GM18502 (cell line): ENCODE measurements around the gene TMEM248.
"Not testable (repeated sequence)": the region's sequence is repeated elsewhere in the genome, so short reads cannot be mapped to it uniquely, and the experiment has no call there.

Experiments
- ATAC-seq: cut with Tn5 transposase; IDR thresholded peaks from one replicate; pipeline ENCODE4 v1.9.1; 2021; ENCODE audit warnings: mild to moderate bottlenecking; ENCODE audit not compliant: unreplicated experiment, poor library complexity

TMEM248 gene

GRCh38 chr7:66907731-66908130, 13.3 kb upstream of the TMEM248 start:
- no peak for ATAC-seq

DNA sequence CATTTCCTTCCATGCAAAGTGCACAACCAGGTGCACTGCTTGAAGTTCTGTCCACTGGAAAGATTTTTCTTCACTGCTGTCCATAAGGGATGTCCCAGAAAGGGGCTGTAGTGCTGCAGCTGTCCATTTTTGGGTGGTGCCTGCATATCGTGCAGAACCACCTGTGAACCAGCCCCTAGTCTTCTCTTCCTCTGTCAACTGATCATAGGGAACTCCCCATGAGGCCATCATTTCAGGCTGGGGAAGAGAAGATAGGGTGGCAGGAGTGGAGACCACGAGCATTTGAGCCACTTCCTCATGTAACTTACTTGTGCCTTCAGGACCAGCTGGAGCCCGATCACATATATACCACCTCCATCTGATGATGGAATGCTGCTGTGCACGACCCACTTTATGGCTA, 12.4 kb upstream of the TMEM248 start:
- not testable (repeated sequence) for ATAC-seq

GRCh38 chr7:66910789-66911188, 10.2 kb upstream of the TMEM248 start:
- no peak for ATAC-seq

GRCh38 chr7:66911191-66911590, 9.8 kb upstream of the TMEM248 start:
- not testable (repeated sequence) for ATAC-seq

GRCh38 chr7:66912195-66912594, 8.8 kb upstream of the TMEM248 start:
- ATAC-seq = no peak

GRCh38 chr7:66913118-66914037, 7.6 kb upstream of the TMEM248 start:
- ATAC-seq = no peak

DNA sequence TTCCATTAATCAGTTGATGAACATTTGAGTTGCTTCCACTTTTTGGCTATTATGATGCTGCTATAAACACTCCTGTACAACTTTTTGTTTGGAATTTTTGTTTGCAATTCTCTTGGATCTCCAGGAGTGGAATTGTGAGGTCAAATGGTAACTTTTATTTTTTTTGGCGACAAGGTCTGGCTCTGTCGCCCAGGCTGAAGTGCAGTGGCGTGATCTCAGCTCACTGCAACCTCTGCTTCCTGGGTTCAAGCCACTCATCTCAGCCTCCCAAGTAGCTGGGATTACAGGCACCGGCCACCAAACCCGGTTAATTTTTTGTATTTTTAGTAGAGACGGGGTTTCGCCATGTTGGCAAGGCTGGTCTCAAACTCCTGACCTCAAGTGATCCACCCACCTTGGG, 3.1 kb upstream of the TMEM248 start:
- not testable (repeated sequence) for ATAC-seq

DNA sequence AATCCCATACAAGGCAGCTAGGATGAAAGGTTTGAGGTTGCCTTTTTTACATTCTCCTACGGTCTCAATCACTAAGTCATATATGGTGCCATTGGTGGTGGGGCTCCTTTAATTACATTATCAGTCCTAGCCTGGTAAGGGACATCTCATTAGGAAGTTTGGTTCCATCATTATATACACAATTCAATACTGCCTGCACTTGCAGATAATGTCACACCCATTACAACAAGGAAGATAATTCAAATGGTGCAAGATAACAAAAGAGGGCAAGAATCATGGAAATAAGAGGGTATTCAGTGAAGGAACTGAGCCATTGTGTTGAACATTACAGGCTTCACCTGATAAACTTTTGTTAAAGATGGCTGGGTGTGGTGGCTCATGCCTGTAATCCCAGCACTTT, 1.7 kb upstream of the TMEM248 start:
- no peak for ATAC-seq

DNA sequence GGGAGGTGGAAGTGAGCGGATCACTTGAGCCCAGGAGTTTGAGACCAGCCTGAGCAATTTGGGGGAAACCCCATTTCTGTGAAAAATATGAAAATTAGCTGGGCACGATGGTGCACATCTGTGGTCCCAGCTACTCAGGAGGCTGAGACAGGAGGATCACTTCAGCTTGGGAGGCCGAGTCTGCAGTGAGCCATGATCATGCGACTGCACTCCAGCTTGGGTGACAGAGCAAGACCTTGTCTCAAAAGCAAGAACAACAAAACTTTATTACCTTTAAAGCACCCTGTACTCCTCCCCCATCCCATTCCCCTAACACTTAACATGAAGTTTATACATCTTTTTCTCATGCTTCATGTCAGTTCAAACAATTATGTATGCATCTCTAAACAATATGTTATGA, 1.3 kb upstream of the TMEM248 start:
- ATAC-seq = no peak

GRCh38 chr7:66920256-66920655, 769 bp upstream of the TMEM248 start:
- ATAC-seq = no peak

DNA sequence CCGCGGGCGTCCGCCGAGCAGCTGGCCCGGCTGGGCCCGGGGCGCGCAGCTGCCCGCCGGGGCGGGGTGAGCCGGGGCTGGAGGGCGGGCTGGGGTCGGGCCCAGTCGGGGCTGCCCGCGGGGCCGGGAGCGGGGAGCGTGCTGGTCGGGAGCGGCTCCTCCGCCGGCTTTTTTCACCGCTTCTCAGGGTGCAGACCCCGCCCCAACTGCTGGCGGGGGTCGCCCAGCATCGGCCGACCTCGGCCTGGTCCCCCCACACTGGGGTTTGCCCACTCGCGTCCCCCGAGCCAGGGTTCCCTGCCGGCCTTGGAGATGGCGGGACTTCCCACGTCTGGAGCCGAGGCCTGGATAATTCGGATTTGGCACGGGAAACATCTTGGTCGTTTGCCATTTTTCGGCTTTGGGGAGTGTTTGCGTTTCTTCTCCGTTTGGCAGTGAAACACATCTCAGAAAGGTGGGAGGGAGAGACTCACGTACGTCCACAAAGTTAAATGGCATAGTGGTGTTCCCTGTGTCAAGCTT, 432 bp downstream of the TMEM248 start:
- ATAC-seq = peak; percentile 27

GRCh38 chr7:66921918-66922486, 977 bp downstream of the TMEM248 start:
- ATAC-seq = peak; percentile 29

- ATAC-seq = no peak
Observed at GRCh38 chr7:66925255-66925654, 4.2 kb downstream of the TMEM248 start.

GRCh38 chr7:66927348-66927948, 6.4 kb downstream of the TMEM248 start:
- no peak for ATAC-seq

DNA sequence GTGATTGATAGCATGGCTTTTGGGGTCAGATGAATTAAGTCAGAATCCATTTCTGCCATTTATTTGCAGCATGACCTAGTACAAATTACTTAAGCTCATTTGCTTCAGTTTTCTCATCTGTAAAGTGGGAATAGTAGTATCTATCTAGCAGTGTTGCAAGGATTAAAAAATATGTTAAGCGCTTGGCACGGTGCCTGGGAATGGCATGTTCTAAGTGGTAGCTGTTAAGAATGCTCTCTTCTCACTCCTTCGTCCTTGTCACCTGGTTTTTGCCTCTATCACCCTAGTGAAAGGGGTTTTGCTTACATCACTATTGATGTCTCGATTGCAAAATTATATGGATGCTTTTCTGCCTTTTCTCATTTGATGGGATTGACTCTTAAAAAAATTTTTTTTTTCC, 7.4 kb downstream of the TMEM248 start:
- no peak for ATAC-seq

DNA sequence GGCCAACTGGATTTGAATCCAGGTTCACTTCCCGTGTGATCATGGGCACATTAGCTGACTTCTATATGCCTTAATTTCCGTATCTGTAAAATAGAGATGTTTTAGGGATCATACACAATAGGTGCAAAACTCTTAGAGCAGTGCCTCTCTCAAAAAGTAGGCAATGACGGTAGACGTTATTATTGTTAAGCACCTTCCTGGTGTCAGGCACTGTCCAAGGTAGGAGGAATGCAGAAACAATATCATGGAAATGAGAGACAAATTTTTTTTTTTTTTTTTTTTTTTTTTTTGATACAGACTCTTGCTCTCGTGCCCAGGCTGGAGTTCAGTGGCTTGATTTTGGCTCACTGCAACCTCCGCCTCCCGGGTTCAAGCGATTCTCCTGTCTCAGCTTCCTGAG, 8.1 kb downstream of the TMEM248 start:
- no peak for ATAC-seq

DNA sequence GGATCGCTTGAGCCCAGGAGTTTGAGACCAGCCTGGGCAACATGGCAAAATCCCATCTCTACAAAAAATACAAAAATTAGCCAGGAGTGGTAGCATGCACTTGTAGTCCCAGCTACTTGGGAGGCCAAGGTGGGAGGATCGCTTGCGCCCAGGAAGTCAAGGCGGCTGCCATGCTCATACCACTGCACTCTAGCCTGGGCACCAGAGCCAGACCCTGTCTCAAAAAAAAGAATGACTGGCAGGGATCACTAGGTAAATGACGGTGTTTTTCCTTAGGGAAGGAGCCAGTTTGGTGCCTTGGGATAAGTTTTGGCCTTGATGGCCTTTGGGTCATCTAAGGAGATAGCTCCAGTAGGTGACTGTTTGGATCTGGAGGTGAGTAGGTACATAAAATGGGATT, 8.9 kb downstream of the TMEM248 start:
- ATAC-seq = no peak

GRCh38 chr7:66930341-66930740, 9.3 kb downstream of the TMEM248 start:
- ATAC-seq = no peak

DNA sequence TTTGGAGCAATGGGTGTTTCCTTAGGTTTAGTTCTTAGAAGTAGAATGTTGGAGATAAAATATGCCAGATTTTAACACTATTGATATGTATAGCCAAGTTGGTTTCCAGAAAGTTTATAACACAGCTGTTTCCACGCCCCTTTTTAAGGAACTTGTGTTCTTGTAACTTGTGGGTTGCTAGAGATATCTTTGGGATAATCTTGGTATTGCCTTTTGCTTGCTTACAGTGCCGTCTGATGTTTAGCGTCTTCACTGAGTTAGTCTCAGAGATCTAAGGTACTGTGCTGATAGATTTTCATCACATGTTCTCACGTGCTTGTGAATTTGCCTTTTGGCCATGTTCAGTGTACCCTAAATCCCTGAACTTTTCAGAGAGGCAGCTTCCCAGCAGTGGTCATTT, 12.4 kb downstream of the TMEM248 start:
- ATAC-seq = no peak

DNA sequence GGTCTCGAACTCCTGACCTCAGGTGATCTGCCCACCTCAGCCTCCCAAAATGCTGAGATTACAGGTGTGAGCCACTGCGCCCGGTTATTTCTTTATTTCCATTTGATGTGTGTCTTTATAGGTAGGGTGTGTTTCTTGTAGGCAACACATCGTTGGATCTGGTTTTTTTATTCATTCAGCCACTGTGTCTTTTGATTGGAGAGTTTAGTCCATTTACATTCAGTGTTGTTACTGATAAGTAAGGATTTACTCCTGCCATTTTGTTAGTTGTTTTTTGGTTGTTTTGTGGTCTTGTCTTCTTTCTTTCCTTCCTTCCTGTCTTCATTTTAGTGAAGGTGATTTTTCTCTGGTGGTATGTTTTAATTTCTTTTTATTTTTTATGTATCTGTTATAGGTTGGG, 16.9 kb downstream of the TMEM248 start:
- ATAC-seq = no peak

DNA sequence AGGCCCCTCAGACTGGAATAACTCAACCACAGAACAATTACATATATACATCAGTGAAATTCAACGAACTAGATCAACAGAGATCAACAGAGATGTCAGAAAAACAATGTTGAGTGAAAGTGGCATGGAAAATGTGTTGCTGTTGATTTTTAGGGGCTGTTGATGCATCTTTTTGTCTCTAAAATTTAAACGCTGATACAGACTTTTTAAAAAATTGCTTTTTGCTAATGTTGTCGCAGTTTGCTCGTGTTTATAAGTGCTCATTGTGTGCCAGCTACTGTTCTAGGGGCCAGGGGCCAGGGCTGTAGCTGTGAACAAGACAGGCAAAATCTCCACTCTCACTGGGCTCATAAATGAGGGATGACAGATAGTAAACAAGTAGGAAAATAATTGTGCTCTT, 18.3 kb downstream of the TMEM248 start:
- ATAC-seq = no peak
